ENCODE results near the gene NOVA1.

NOVA1 gene

DNA sequence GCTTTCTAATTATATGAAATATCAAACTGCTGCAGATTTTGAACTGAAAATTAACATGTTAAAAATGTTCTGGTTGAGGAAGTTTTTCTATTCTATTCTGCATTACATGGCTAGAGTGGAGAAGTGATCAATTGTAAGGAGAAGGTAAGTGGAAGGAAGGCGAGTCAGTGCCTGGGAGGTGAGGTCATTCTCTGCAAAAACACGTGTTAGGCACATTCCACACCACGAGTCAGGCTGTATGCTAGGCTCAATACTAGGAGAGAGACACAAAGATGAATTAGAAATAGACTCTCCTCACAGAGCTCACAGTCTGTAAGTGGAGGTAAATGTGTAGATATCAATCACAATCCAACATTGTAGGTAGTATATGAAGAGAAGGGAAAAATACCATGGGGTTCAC lies 194.1 kb downstream of the NOVA1 start:
- FAIRE-seq, result no peak
- TF ChIP-seq CTCF (IDR thresholded peaks at IDR 0.05; ENCODE audit: insufficient read depth, missing control alignments), result no peak
- no peak for DNase-seq (ENCODE audit: insufficient read length, low spot score)

DNA sequence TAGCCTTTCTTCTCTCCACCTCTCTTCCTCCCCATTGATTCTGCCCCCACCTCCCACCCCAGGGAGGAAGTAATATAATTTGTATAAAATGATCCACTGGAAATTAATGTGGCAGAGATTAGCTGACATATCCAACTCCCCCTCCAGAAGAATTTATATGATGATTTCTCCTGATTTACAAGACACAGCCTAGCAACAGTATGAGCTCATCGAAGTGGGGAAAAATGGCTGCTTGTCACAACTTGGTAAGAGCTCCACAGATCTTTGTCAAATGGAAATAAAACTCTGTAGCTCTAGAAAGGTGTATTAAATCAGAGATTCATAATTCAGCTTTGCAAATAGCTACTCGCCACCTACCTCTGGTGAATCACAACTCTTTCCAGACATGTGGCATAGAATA lies 195.7 kb downstream of the NOVA1 start:
- no peak for FAIRE-seq
- DNase-seq (ENCODE audit: insufficient read length, low spot score), result no peak

GRCh38 chr14:26401179-26401968 lies 196.5 kb downstream of the NOVA1 start:
- FAIRE-seq (no peak), DNase-seq (ENCODE audit: insufficient read length, low spot score) (no peak)
- TF ChIP-seq CTCF (IDR thresholded peaks at IDR 0.05; ENCODE audit: insufficient read depth, missing control alignments), result no peak

More for the DNA sequence above, 195.7 kb downstream of the NOVA1 start:
- no peak for TF ChIP-seq CTCF (IDR thresholded peaks at IDR 0.05; ENCODE audit: insufficient read depth, missing control alignments)

- FAIRE-seq (no peak), DNase-seq (ENCODE audit: insufficient read length, low spot score) (no peak)
- TF ChIP-seq CTCF (IDR thresholded peaks at IDR 0.05; ENCODE audit: insufficient read depth, missing control alignments), result no peak
Observed at GRCh38 chr14:26400373-26400772, 197.5 kb downstream of the NOVA1 start.

DNA sequence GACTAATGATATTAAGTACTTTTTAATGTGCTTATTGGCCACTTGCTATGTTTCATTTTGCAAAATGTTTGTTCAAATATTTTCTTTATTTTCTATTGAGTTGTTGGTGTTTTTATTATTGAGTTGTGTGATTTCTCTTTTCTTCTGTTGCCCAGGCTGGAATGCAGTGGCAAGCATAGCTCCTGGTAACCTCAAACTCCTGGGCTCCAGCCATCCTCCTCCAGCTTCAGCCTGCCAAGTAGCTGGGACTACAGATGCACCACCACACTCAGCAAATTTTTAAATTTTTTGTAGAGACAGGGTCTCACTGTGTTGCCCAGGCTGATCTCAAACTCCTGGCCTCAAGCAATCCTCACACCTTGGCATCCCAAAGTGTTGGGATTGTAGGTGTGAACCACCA lies 199.2 kb downstream of the NOVA1 start:
- FAIRE-seq, result no peak
- no peak for TF ChIP-seq CTCF (IDR thresholded peaks at IDR 0.05; ENCODE audit: insufficient read depth, missing control alignments)
- DNase-seq (ENCODE audit: insufficient read length, low spot score), result no peak
